ENCODE measurements around the gene GDI2.

DNA sequence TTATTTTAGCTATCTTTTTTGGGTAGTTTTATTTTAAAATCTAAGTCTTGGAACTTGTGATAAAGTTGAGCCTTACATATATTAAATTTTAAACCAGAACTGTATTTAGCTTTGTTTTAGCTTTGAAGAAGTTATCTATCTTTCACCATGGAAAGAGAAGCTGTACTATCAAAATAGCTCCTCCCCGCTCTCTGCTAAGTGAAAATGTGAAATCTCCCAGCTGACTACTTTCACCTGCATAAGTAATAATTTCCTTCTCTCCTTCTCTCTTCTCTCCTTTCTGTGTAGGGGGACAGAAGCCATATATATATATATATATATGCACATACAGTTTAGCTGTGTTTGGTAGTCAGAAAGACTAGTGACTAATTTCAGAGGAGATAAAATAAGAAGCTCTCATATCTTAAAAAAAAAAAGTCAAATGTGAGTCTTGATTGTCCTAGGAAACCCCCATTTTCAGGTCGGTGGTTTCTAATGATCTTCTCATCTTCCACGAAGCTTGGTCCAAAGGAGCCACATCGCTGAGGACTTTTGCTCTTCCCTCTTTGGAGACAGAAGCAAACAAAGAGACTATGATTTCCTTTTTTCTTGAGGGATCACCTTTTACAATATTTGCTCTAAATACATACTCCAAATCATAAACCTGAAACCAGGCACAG lies 30.6 kb upstream of the GDI2 start:
- TF ChIP-seq CTCF (IDR thresholded peaks at IDR 0.05) (no peak), POLR2A (IDR thresholded peaks at IDR 0.05) (no peak)
